ENCODE measurements around the gene KCNAB1.
A peak's percentile ranks its signal among the peaks of the same experiment; 100 is the strongest.

KCNAB1 gene

DNA sequence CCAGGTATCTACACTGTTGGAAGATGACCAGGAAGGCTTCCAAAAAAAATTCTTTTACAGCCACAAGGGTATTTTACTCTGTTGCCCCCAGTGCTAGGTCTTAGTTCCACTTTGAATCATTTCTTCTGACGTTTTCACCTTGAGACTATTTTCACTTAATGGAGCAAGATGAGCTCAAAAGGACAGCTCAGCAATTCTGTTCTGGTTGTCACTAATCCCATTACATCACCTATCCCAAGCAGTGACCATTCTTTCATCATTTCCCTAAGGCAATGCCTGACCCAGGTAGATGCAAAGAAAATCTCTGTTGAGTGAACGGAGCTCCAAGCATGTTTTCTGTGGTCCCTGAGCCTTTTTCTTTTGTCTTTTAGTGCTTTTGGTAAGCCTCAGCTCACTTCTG, 210.0 kb downstream of the KCNAB1 start:
- no peak for DNase-seq

DNA sequence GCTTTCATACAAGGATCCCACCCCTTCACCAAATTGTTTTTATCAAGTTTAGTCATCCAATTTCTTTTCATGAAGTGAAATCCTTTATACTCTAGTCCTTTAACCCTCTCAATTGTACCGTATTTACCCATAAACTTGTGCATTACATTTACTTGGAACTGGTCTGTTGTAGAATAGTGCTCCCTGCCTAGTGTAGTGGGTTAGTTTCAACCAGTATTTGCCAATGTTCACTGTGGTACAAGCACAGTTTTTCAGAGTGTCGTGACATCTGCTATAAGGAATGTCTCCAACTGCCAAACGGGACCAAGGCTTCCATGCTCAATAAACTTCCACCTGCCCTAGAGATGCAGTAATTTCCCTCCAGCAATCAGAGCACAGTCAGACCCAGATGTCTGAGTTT, 211.9 kb downstream of the KCNAB1 start:
- DNase-seq, result no peak

DNA sequence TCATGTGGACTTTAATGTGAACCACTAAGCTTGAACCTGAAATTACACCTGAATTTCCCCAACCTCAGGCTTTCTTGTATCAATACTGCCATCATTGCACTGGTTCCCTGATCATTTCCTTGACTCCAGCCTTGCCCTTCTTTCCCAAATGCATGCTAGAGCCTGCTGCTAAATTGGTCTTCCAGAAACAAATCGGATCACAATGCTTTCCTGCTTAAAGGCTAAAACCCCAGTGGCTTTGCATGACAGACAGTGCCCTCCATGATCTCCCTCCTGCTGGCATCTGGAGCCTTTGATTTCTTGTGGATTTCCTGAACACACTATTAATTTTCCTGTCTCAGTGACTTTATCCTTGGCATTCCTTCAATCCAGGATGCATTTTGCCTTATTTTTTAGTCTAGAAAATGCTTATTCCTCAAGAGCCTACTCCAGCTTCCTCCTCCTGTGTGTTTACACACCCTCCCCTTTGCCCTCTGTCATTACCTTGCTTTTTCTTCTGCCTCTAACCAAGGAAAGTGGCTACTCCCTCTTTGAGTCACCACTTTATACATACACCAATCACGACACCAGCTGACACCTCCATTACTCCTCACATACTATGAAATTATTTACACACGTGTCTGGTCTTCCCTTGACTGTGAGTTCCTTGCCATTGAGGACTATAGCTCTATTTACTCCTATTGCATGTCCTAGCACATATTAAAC, 214.6 kb downstream of the KCNAB1 start:
- no peak for DNase-seq

DNA sequence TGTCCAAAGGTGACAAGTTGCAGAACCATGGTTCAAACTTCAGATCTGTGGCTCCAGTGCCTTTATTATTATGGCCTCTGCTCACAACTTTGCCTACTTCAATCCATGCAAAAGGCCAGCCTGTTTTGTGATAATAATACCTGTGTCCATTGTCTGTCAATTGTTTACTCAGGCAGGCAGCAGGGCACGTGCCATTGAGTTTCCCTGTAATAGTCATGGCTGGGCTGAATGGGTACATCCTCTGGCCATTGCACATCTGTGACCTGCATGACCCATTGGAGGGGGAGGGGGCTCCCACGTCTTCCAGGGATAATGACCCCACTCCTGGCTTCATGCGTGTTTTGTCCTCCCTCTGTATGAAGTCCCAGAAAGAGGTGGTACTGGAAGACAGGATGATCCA, 219.1 kb downstream of the KCNAB1 start:
- no peak for DNase-seq

DNA sequence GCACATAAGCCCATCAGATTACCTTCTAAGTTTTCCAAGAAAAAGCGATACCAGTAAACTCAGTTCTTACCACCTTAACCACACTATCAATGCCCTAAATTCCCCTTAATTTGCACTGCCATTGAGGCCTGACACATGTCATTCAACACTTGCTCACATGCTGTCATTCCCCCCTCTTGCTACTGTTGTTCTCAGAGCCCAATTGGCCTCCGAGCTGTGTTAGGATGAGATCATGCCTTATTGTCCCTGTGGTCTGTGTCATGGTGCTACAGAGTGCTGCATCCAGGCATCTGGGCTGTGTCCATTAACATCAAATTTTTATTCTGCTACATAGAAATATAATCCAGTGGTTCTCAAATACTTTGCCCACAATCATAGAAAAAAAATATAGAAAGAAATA, 221.0 kb downstream of the KCNAB1 start:
- peak; percentile 18 for DNase-seq

DNA sequence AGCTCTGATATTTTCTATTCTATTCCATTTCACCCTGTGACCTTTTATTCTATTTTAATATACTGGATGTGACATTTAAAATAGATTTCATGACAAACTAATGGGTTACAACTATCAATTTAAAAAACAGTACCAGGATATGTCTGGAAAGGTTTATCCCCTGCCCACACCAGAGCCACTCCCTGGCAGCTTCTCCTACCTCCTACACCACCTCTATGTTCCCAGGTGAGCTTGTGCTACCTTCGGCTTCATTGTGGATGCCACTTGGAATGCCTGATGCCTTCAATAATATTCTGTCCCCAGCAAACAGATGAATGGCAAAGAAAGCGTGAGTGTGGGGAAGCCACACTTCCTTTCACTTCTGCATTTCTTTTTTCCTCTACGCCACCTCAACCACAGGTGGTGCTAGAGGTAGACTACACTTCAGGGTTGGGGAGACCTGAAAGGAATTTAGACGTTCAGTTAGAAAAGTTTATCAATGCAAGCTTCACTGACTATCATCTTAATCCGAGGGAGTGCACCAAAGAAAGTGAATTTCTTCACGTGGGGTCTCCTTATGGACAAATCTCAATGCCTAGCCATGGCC, 221.5 kb downstream of the KCNAB1 start:
- DNase-seq, result no peak

DNA sequence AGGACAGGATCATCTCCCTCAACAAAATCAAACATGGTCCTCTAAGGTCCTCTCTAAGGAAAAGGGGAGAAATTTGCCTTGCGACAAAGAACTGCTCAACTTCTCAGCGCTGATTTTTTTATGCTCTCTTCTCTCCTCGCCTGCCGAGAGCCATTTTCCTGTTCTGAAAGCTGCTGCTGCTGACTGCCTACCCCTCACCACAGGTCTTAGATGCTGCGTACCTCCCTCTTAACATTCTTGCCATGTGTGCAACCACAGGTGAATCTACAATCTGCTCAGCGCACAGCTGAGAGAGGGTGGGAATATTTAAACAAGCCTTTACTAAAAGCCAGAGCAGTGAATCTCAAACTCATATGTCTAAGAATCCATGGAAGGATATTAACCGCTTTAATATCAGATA, 223.8 kb downstream of the KCNAB1 start:
- no peak for DNase-seq

DNA sequence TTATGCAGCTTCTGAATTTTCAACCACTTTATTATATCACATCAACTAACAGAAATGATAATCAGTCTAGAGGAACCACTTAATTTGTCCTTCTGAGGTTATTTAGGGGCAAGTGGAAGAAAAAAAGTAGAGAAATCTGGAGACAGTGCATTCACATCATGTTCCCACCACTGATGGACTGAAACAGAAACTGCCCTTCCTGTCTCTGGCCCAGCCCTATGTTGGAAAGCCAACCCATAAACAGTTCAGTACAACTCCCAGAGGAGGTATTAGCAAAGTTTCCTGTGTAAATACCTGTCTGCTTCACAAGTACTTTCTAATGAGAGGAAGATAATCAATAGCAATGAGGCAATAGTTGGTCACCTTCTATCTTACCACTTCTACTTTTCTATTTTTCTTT, 228.7 kb downstream of the KCNAB1 start:
- no peak for DNase-seq

DNA sequence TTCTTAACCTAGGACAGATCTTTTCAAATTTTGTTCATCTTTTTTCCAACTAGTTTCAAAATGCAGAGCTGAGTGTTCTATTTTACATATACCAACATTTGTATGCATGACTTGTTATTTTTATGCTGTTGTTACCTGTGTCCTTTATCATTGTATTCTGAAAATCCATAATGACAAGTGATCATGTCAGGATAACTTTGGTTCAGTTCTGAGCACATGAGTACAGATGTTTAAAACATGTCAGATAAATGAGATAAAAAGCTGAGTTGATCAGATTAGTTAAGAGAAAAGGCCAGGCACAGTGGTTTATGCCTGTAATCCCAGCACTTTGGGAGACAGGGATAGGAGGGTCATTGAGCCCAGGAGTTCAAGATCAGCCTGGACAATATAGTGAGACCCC, 229.6 kb downstream of the KCNAB1 start:
- no peak for DNase-seq

DNA sequence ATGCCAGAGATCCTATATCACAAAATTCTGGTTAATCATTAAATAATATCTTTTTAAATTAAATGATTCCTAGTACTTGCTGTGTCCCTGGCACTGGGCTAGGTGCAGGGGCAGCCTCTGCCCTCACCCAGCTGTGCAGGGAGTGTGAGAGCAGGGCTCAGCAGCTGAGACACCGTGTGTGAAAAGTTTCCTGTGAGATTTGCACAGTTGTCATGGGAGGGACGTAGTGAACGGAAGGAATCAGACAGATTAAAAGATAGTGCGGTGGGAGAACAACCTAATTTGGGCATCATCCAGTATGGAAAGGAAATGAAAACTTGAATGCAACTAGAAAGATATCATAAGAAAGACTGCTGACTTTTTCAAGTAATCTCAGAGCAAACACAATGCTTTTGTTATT, 230.4 kb downstream of the KCNAB1 start:
- DNase-seq, result no peak

DNA sequence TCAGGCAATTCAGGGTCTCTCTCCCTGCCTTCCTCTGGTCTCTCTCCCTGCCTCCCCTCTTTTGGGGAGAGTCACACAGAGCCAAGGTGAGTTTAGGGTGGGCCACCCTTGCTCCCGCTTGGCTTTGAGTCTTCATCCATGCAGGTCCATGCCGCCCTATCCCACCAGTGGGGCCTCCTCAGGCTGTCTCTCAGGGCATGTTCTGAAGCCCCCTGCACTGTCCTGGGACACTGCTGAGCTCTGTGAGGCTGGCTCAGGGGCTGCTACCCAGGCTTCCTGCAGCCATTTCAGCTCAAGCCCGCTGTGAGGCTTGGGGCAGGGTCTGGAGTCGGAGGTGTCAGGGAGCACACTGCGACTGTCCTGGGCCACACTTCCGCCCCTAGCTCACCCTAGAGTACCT, 231.4 kb downstream of the KCNAB1 start:
- no peak for DNase-seq

DNA sequence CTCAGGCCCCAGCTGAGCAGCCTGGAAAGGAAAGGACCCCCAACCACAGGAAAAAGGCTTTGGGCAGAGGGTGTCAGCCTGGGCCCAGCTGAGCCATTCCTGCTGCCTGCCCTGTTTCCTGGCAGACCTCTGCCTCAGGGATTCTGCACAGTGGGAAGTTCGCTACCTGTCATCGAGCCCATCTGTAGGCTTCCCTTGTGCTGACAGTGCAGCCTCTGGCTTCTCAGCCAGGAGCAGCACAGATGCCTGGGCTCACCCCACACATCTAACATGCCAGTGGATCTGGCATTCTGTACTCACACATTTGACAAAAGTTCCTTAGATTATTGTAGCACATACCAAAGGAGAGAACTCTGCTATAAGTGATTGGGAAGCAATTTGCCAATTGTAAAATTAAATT, 232.3 kb downstream of the KCNAB1 start:
- no peak for DNase-seq

DNA sequence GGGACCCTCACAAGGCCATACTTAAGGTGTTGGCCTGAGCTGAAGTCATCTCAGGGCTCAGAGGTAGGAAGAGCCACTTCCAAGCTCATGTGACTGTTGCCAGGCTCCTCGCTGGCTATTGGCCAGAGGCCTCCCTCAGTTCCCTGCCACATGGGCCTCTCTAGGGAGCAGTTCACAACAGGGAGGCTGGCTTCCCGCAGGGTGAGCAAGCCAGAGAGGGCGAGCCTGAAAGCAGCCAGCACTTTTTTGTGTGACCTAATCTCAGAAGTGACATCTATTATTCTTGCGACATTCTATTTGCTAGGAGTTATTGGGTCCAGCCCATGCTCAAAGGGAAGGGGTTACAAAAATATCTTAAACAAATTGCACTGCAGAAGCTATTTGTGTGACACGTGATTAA, 233.2 kb downstream of the KCNAB1 start:
- no peak for DNase-seq

DNA sequence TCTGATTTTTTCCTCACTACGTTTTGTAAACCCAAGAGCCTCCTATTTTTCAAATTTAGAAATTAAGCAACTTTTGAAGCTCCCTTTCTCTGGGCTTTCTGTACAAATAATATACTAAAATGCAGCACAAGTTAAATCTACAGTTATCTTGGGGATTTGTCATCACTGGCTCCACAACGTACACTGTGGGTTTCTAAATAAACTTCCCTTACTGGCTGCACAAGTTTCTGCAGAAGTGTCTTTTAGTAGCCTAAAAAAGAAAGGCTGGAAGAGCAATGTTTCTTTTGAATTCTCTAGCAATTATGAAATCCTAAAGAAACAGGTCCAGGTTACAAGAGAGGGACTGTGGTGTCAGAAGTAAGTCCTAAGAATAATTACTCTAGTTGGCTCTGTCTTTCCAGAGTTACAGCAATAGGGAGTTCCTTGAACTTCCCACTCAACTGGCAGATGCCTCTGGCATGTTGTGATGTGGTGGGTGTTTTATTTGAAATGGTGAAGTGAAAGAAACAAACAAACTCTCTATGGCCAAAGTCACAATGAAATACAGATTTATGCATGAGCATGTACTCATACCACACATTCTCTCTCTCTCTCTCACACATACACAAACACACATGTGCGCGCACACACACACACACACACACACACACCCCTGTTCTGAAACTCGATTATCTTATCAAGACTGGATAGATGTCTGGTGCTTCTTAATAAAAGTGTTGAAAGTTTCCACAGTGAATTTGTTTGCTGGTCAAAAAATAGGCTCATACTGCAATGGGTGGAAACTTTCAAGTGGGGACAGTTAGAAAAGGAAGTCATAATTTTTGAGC, 236.4 kb downstream of the KCNAB1 start:
- DNase-seq, result no peak

DNA sequence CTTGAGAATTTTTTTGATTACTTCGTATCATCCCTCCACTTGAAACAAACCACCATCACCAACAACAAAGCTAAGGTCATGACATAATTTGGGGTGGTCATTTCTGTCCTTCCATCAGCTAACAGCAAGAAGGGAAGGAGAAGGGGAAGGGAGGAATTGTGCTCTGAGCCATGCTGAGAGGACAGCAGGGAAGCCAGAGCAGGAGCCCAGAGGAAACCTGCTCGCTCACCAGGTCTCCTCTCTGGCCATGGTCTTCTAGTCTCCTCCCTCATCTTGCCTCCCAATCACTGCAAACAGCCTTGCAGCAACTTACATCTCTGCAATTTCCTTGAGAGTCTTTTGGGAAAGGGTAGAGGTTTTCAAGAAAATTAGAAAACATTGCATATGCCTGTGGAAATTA, 237.9 kb downstream of the KCNAB1 start:
- no peak for DNase-seq

DNA sequence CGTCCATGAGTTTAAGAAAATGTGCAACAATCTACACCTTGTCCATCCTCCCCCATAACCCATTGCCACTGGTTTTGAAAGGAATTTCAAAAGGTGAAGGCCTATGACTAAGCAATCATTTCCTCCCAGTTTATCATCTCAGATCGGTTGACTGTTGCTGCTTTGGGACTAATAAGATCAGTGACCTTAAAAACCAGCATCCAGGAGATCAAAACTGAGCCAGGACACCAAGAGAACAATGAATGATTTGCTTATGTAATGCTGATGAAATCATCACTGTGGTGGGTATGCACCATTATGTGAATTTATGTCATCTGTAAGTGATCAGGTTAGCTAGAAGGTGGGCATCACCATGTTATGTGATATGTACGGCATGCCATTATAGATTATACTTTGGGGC, 239.0 kb downstream of the KCNAB1 start:
- no peak for DNase-seq

DNA sequence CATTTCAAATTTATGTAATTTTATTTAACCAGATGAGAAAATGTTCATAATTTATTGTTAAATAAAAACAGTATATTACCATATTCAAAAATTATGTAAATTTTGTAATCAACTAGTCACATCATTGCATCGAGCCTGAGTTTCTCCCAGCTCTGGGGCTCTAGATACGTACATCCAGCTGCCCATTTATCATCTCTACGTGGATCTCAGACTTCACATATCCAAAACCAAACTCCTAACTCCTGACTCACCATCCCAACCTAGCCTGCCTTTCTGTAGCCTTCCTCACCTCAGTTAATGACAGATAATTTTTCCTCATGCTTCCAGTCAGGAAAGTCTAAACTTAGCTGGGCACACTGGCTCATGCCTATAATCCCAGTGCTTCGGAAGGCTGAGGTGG, 239.7 kb downstream of the KCNAB1 start:
- DNase-seq, result no peak

DNA sequence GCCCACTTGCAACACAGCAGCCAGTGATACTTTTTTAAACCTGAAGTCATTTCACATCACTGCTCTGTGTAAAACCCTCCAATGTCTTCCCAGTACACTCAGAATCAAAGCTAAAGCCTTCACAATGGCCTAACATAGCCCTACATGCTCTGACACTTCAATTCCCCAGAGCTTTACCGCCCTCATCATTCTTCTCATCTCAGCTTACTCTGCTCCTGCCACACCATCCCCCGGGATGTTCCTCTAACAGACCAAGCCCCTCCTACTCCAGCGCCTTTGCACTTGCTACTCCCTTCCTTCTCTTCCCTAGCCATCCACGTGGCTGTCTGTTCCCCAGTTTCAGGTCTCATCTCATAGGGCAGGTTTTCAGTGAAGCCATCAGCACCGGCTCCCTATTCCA, 240.6 kb downstream of the KCNAB1 start:
- DNase-seq, result no peak

DNA sequence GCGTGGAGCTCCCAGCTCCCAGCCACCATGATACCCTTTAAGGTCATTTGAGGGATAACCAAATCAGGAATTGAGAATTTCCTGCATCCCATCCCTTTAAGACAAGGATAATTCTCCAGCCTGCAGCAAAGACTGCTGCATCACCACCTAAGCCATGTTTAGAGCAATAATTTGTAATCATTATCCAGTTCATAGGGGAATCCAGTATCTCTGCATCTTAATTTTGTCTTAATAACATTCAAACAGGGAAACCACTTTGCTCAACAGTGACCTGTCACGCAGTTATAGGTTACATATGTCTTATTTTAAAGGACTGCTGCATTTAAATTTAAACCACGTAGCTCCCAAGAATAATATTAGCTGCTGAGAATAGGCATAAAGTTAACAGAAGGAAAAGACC, 246.2 kb downstream of the KCNAB1 start:
- DNase-seq, result no peak

DNA sequence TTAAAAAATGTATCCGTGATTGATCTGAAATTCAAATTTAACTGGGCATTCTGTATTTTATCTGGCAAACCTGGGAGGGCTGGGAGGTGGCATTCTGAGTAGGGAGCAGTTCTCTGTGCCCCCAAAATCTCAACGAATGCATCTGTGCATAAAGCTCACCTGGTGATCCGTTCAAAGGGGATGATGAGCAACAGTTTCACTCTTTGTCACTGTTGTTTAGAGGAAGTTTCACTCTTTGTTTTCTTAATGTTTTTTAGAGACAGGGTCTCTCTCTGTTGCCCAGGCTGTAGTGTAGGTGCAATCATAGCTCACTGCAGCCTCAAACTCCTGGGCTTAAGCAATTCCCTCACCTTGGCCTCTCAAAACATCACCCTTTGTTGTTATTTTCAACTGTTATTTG, 247.8 kb downstream of the KCNAB1 start:
- DNase-seq, result no peak

DNA sequence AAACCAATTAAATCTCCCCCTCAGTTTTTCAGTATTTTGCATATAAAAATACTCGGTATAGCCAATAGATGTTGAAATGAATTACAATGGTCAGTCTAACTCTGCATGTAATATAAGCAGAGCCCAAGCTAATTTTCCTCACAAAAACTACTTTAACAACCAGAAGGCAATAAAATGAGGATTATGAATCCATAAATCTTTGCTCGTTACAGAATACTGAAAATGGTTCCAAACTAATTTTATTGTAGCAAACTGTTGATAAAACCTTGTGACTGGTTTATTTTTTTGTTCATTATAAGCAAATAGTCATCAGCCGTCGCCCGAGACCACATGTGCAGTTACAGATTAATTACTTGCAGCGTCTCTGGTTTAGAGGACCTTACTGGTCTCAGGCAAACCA, 251.3 kb downstream of the KCNAB1 start:
- DNase-seq, result no peak

DNA sequence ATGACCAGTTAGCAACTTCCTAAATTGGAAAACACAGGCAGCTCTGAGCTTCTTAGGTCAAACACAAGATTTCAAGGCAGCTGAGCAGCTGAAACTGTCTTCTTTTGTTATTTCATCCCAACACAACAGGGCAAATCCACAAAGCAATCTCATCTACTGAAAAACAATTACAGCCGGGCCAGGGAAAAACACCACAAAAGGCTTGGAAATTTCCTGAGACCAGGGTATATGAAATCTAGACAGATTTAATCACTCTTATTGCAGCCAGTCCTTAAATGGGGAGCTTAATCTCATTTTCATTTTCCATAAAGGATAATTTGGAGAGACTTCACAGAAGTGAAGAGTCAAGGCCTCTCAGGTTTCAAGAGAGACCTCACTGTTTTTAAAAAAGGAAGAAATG, 252.7 kb downstream of the KCNAB1 start:
- no peak for DNase-seq

DNA sequence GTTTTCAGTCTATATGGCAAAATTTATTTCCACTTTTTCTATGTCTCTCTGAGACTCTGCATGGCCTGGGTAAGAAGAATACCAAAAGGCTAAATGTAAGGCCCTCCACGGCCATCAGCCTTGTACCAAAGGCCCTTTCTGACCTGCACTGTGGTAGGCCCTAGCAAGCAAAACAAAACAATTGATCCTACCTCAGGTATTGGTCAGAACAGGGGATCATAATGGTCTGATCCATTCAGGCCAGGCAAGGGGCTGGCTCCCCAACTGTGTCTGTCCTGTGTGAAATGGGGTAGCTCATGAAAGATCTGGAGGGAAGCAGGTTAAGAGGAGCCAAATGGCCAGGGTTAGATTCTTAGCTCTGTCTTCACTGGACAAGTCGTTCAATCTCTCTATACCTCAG, 253.3 kb downstream of the KCNAB1 start:
- DNase-seq, result no peak

DNA sequence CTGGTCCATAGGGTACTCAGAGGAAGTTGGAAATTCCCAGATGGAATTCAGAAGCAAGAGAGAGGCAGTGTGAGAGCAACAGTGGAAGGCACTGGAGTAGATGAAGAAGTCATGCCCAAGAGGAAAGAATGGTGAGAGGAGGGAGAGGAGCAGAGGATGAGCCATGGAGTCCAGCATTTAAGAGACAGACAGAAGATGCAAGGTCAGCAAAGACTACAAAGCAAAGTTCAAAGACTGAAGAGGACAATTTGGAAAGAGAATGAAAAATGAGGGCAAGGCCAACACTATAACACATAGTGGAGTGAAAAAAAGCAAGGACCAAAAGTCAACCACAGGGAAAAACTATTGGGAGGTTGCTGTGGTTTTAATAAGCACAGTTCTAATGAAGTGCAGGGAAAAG, 255.8 kb downstream of the KCNAB1 start:
- no peak for DNase-seq

Data from midbrain (tissue), 1 donor.